Vagina (tissue), 2 donors: ENCODE data around the gene ARHGEF16.

Experiments
- POLR2A ChIP-seq, 2 donors: fragments of 450-650 bp; IDR thresholded peaks; one replicate each; pipeline ENCODE4 v1.6.1; 2017; ENCODE audit warnings: antibody characterized with exemption in 2 of 2, mild to moderate bottlenecking in 2 of 2, moderate library complexity in 2 of 2
- POLR2AphosphoS5 ChIP-seq, 2 donors: sonication (generic); formaldehyde crosslinking; IDR thresholded peaks; one replicate each; pipeline ENCODE4 v1.9.0; 2017; ENCODE audit warnings: antibody characterized with exemption in 2 of 2, mild to moderate bottlenecking in 2 of 2, low read depth in 1 of 2; ENCODE audit not compliant: insufficient read depth in 1 of 2
- TF ChIP-seq, protein P1 (sequence below), 3 experiments: fragments of 450-650 bp in 2 of 3; fragments of 200-600 bp in 1 of 3; sonication (generic) in 1 of 3; IDR thresholded peaks; one replicate each; pipeline ENCODE4 v1.5.1; 2017 to 2019; ENCODE audit warnings: antibody characterized with exemption in 3 of 3, mild to moderate bottlenecking in 2 of 3, moderate library complexity in 2 of 3

DNA sequence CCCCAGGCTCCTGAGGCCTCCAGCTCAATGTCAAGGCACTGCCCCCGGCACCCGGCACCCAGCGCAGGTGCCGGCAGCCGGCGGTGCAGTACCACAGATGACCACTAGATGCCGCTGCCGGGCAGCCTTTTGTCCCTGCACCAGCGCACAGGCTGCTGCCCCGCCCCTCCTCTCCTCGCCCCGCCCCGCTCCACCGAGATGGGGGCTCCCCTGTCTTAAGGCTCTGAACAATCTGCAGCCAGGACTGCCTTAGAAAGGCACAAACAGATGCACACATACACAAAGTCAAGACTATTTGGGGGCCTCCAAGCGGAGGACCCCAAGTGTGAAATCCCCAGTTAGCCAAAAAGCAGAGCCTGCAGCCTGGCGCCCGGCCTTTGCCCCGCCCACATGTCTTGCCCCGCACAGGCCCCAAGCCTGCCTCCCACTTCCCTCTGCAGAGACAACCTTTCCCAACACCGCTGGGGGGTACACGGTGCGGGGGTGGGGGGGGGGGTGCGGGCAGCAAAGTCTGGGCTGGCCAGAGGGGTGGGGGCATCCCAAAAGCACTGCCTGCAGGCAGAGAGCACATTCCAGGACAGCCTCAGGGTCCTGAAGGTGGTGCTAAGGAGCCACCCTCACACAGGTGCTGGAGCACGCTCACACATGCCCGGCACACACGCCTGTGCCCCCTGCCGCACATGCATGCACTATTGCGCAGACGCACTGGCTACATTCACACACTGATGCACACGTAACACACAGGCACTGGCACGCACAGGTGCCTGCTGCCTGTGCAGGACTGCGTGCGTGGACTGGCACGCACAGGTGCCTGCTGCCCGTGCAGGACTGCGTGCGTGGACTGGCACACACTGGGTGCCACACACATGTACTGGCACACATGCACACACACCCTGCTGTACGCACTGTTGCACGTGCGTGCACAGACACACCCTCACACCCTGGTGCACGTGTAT lies 37.1 kb downstream of the ARHGEF16 start:
- TF ChIP-seq, protein P1, sequence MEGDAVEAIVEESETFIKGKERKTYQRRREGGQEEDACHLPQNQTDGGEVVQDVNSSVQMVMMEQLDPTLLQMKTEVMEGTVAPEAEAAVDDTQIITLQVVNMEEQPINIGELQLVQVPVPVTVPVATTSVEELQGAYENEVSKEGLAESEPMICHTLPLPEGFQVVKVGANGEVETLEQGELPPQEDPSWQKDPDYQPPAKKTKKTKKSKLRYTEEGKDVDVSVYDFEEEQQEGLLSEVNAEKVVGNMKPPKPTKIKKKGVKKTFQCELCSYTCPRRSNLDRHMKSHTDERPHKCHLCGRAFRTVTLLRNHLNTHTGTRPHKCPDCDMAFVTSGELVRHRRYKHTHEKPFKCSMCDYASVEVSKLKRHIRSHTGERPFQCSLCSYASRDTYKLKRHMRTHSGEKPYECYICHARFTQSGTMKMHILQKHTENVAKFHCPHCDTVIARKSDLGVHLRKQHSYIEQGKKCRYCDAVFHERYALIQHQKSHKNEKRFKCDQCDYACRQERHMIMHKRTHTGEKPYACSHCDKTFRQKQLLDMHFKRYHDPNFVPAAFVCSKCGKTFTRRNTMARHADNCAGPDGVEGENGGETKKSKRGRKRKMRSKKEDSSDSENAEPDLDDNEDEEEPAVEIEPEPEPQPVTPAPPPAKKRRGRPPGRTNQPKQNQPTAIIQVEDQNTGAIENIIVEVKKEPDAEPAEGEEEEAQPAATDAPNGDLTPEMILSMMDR (IDR thresholded peaks at IDR 0.05) = peak; percentile 96 to 99 (median 98)
- TF ChIP-seq POLR2AphosphoS5 (IDR thresholded peaks at IDR 0.05; ENCODE audit: insufficient read depth in 1 of 2, low read depth in 1 of 2) = no peak
- TF ChIP-seq POLR2A (IDR thresholded peaks at IDR 0.05) = no peak
